ENCODE results near the gene KIRREL1.
"Not testable (repeated sequence)": the region's sequence is repeated elsewhere in the genome, so short reads cannot be mapped to it uniquely, and the experiment has no call there.

Gene KIRREL1

GRCh38 chr1:158122833-158123388 lies 129.5 kb downstream of the KIRREL1 start:
- no peak for TF ChIP-seq CTCF (IDR thresholded peaks at IDR 0.05)
- no peak for DNase-seq (ENCODE audit: low spot score)
- H3K27ac ChIP-seq = no peak overlapping the region
- H3K4me3 ChIP-seq = no peak overlapping the region

GRCh38 chr1:158124034-158124433 lies 130.6 kb downstream of the KIRREL1 start:
- Histone ChIP-seq H3K4me3 (no peak overlapping the region), H3K27ac (no peak overlapping the region)
- TF ChIP-seq CTCF (IDR thresholded peaks at IDR 0.05) = no peak
- DNase-seq (ENCODE audit: low spot score) = no peak

- TF ChIP-seq CTCF (IDR thresholded peaks at IDR 0.05) = peak; percentile 85
- H3K27ac ChIP-seq = no peak overlapping the region
- DNase-seq (ENCODE audit: low spot score) = peak; percentile 89
- no peak overlapping the region for H3K4me3 ChIP-seq
Observed at GRCh38 chr1:158124999-158125398, 131.6 kb downstream of the KIRREL1 start.

- no peak for TF ChIP-seq CTCF (IDR thresholded peaks at IDR 0.05)
- no peak overlapping the region for H3K27ac ChIP-seq
- no peak overlapping the region for H3K4me3 ChIP-seq
- no peak for DNase-seq (ENCODE audit: low spot score)
Observed at GRCh38 chr1:158126425-158126824, 133.0 kb downstream of the KIRREL1 start.

- not testable (repeated sequence) for H3K27ac ChIP-seq; DNase-seq (ENCODE audit: low spot score); H3K4me3 ChIP-seq
Observed at GRCh38 chr1:158128531-158128930, 135.1 kb downstream of the KIRREL1 start.

GRCh38 chr1:158131217-158131616 lies 137.8 kb downstream of the KIRREL1 start:
- TF ChIP-seq CTCF (IDR thresholded peaks at IDR 0.05) = no peak
- H3K4me3 ChIP-seq = no peak overlapping the region
- no peak for DNase-seq (ENCODE audit: low spot score)
- H3K27ac ChIP-seq = no peak overlapping the region

GRCh38 chr1:158140764-158141192 lies 147.3 kb downstream of the KIRREL1 start:
- no peak for TF ChIP-seq CTCF (IDR thresholded peaks at IDR 0.05)
- no peak overlapping the region for H3K27ac ChIP-seq
- no peak for DNase-seq (ENCODE audit: low spot score)
- no peak overlapping the region for H3K4me3 ChIP-seq
